ENCODE results near the gene PCDH9. TPM values are rescaled to one million over a fixed set of nuclear protein-coding genes. Genes with fewer than 3 reads are reported as not detected.

Gene PCDH9
- total RNA-seq, 1 donor from 2014 or later, result 9.8 TPM

DNA sequence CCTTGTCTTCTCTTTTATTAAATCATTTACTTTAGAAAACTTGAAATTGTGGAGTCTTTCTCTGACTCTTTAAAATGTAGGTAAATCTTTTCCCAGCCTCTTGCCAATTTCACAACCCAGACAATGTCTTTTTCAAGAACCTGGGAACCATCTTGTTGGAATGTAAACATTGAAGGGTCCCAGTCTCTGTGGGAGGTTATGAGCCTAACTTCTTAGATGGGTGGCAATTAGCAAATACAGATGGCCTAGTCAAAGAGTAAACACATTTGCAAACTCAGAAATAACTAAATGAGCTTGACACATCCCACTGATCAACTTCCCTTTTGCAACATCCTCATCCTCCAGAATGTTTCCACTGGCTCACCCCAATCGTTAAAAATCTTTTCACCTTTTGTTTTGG, 721.0 kb downstream of the PCDH9 start:
- H3K4me1 Mint-ChIP-seq (ENCODE audit: low read depth), result peaks cover 33% of the 10 kb centered on the region
- H3K9me3 Mint-ChIP-seq (ENCODE audit: low read depth), result peaks cover 3% of the 10 kb centered on the region
- TF ChIP-seq, protein P1, sequence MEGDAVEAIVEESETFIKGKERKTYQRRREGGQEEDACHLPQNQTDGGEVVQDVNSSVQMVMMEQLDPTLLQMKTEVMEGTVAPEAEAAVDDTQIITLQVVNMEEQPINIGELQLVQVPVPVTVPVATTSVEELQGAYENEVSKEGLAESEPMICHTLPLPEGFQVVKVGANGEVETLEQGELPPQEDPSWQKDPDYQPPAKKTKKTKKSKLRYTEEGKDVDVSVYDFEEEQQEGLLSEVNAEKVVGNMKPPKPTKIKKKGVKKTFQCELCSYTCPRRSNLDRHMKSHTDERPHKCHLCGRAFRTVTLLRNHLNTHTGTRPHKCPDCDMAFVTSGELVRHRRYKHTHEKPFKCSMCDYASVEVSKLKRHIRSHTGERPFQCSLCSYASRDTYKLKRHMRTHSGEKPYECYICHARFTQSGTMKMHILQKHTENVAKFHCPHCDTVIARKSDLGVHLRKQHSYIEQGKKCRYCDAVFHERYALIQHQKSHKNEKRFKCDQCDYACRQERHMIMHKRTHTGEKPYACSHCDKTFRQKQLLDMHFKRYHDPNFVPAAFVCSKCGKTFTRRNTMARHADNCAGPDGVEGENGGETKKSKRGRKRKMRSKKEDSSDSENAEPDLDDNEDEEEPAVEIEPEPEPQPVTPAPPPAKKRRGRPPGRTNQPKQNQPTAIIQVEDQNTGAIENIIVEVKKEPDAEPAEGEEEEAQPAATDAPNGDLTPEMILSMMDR (IDR thresholded peaks at IDR 0.05), result no peak
- H3K4me3 Mint-ChIP-seq (ENCODE audit: unreplicated experiment), result no peak overlapping the region
- no peak overlapping the region for H3K27ac Mint-ChIP-seq (ENCODE audit: unreplicated experiment)
- no peaks in the 10 kb centered on the region for H3K36me3 Mint-ChIP-seq (ENCODE audit: low read depth)
- no peak for DNase-seq (ENCODE audit: low spot score)
- H3K27me3 Mint-ChIP-seq (ENCODE audit: low read depth), result no peaks in the 10 kb centered on the region

DNA sequence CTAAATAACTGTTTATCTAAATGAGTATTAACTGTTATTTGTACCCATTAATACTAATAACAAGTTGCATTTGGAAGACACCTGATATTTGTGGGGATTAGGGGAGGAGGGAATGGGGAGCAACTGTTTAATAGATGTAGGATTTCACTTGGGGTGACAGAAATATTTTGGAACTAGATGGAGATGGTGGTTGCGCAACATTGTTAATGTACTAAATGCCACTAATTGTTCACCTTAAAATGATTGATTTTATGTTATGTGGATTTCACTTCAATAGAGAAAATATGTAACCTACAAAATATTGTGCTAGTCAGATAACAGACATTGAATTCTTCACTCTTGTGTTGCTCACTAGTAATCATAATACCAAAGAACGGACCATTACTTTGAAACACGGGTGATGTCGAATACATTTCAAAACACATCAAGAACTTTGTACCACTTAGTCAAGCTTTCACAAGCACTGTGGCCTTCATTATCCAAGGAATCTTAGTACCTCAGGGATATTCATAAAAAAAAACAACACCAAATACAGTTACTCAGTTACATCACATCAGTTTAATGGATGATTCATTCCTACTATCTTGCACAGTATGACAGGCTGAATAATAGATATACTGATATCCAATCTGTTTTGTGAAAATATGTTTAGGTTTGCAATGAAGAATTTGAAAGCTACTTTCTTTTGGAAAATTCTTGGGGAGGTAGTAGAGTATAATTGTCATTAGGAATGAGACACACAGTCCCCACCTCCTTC, 721.8 kb downstream of the PCDH9 start:
- Mint-ChIP-seq H3K9me3 (ENCODE audit: low read depth) (peaks cover 3% of the 10 kb centered on the region), H3K4me3 (ENCODE audit: unreplicated experiment) (no peak overlapping the region), H3K27ac (ENCODE audit: unreplicated experiment) (no peak overlapping the region), H3K27me3 (ENCODE audit: low read depth) (no peaks in the 10 kb centered on the region), H3K4me1 (ENCODE audit: low read depth) (peaks cover 25% of the 10 kb centered on the region), H3K36me3 (ENCODE audit: low read depth) (no peaks in the 10 kb centered on the region)
- no peak for DNase-seq (ENCODE audit: low spot score)
- TF ChIP-seq, protein P1 (IDR thresholded peaks at IDR 0.05), result no peak

DNA sequence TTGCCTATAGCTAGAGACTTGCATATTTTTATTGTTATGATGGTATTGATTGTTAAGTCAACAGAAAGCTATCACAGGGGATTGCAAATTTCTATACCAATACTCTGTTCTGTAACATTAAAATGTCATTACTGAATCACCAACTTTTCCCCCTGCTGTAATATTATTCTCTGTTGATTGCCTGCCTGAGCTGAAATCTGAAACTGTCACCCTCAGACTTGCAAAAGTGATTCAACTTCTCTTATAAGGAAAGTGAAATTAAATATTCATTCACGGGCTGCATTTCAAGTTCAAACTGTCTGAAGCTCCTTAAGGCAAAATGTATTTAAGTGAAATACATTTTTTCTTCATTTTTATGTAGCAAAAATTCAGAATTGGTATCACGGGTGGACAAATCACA, 723.2 kb downstream of the PCDH9 start:
- Mint-ChIP-seq H3K4me1 (ENCODE audit: low read depth) (peaks cover 23% of the 10 kb centered on the region), H3K9me3 (ENCODE audit: low read depth) (peaks cover 3% of the 10 kb centered on the region), H3K4me3 (ENCODE audit: unreplicated experiment) (peak overlapping the region; percentile 27), H3K36me3 (ENCODE audit: low read depth) (no peaks in the 10 kb centered on the region), H3K27me3 (ENCODE audit: low read depth) (no peaks in the 10 kb centered on the region), H3K27ac (ENCODE audit: unreplicated experiment) (peak overlapping the region; percentile 50)
- DNase-seq (ENCODE audit: low spot score), result no peak
- TF ChIP-seq, protein P1 (IDR thresholded peaks at IDR 0.05), result no peak

DNA sequence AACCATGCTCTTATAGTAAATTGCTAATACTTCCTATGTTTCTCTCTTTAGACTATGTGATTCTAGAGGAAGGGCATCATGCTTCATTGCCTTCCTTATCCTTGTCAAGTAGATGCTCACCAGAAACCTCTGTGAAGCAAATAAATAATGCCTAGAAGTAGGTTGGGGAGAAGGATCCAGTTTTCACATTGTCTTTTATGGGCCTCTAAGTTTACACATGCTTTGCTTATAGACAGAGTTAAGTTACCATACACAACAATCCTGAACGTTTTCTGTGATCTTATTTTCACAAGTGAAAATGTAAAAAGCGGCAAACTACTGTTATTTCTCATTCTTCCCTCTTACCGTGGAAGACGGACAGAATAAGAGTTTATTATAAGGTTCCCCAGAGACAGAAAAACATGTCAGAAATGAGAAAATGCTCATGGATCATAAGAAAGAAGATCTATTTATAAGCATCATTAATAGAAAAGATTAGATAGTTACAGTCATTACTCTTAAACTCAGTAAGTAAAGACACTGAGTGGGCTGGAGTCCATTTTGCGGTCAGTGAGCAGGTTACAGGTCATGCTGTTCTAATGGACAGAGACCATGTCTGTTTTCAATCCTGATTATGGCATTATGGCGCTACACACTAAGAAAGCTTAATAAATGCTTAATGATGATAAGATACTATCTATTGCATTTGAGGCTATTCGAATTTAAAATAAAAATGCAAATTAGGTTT, 723.9 kb downstream of the PCDH9 start:
- peaks cover 3% of the 10 kb centered on the region for H3K9me3 Mint-ChIP-seq (ENCODE audit: low read depth)
- no peak overlapping the region for H3K4me3 Mint-ChIP-seq (ENCODE audit: unreplicated experiment)
- no peak for DNase-seq (ENCODE audit: low spot score)
- H3K36me3 Mint-ChIP-seq (ENCODE audit: low read depth), result no peaks in the 10 kb centered on the region
- H3K27ac Mint-ChIP-seq (ENCODE audit: unreplicated experiment), result no peak overlapping the region
- TF ChIP-seq, protein P1 (IDR thresholded peaks at IDR 0.05), result no peak
- peaks cover 31% of the 10 kb centered on the region for H3K4me1 Mint-ChIP-seq (ENCODE audit: low read depth)
- no peaks in the 10 kb centered on the region for H3K27me3 Mint-ChIP-seq (ENCODE audit: low read depth)

DNA sequence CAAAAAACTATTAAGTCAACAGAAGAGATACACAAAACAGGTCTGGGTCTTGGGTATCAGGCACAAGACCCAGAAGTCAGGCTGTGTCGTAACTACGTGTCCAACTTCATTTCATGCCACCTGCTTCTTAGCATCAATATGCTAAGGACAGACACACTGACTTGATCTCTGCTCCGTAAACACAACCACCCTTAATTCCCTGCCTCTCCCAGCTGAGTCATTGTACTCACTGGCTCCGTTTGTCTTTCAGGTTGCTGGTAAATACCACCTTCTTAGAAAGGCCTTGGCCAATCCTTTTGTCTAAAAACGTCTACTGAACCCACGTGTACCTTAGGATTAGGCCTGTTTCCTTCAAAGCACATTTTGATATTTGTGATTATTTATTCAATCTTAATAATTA, 726.2 kb downstream of the PCDH9 start:
- TF ChIP-seq, protein P1 (IDR thresholded peaks at IDR 0.05), result no peak
- peaks cover 37% of the 10 kb centered on the region for H3K4me1 Mint-ChIP-seq (ENCODE audit: low read depth)
- H3K27ac Mint-ChIP-seq (ENCODE audit: unreplicated experiment), result no peak overlapping the region
- no peak for DNase-seq (ENCODE audit: low spot score)
- H3K4me3 Mint-ChIP-seq (ENCODE audit: unreplicated experiment), result no peak overlapping the region
- H3K27me3 Mint-ChIP-seq (ENCODE audit: low read depth), result no peaks in the 10 kb centered on the region
- H3K36me3 Mint-ChIP-seq (ENCODE audit: low read depth), result no peaks in the 10 kb centered on the region
- no peaks in the 10 kb centered on the region for H3K9me3 Mint-ChIP-seq (ENCODE audit: low read depth)
